Uterus (tissue), 4 donors: ENCODE results near the gene IMPG1. TPM values are rescaled to one million over a fixed set of nuclear protein-coding genes. Genes with fewer than 3 reads are reported as not detected.

ENCODE experiments used
- DNase-seq, 2 donors: peaks; one replicate each; pipeline ENCODE4 v3.0.0-alpha.2; 2019 to 2020
- H3K27ac ChIP-seq, 2 donors: fragments of 200-600 bp; sonication (generic); 1 replicate in 1 of 2; 2 replicates in 1 of 2; pipeline ENCODE4 v1.5.1; 2016 to 2018
- H3K27me3 ChIP-seq, 2 donors: fragments of 200-600 bp; sonication (generic); one replicate each; pipeline ENCODE4 v1.5.1; 2018 to 2019; ENCODE audit warnings: control low read depth in 1 of 2
- H3K36me3 ChIP-seq, 2 donors: fragments of 200-600 bp; sonication (generic); one replicate each; pipeline ENCODE4 v1.5.1; 2019; ENCODE audit warnings: control low read depth in 1 of 2
- H3K4me1 ChIP-seq, 2 donors: fragments of 200-600 bp; sonication (generic); one replicate each; pipeline ENCODE4 v1.5.1; 2018 to 2019; ENCODE audit warnings: control low read depth in 1 of 2
- H3K4me3 ChIP-seq, 2 donors: fragments of 200-600 bp; sonication (generic); 1 replicate in 1 of 2; 2 replicates in 1 of 2; pipeline ENCODE4 v1.5.1; 2018 to 2019; ENCODE audit warnings: mild to moderate bottlenecking in 1 of 2
- H3K9me3 ChIP-seq, 2 donors: fragments of 200-600 bp; sonication (generic); one replicate each; pipeline ENCODE4 v1.5.1; 2019; ENCODE audit warnings: control low read depth in 1 of 2
- POLR2A ChIP-seq, 2 donors: fragments of 450-650 bp; IDR thresholded peaks; one replicate each; pipeline ENCODE4 v1.6.1; 2016; ENCODE audit warnings: antibody characterized with exemption in 2 of 2, mild to moderate bottlenecking in 1 of 2, moderate library complexity in 1 of 2
- intact Hi-C: fragments of 100-400 bp; cut with DNase I; formaldehyde crosslinking; loops from one replicate; pipeline ENCODE4 v1.15.1; 2023; ENCODE audit warnings: low total_unique reads
- total RNA-seq, 4 donors: library from RNA; depleted of rRNA in 3 of 4; stranded (reverse); fragments of >200 nt in 3 of 4; gene quantifications; one replicate each; pipeline versions ENCODE4 v1.1.0 to v1.2.4, GENCODE V29; 2014 to 2023
- TF ChIP-seq, protein P1 (sequence below), 4 experiments: fragments of 200-600 bp in 2 of 4; fragments of 450-650 bp in 2 of 4; sonication (generic) in 2 of 4; IDR thresholded peaks; one replicate each; pipeline ENCODE4 v1.5.1; 2016 to 2019; ENCODE audit warnings: antibody characterized with exemption in 4 of 4, mild to moderate bottlenecking in 2 of 4, moderate library complexity in 1 of 4
- donor health status: DM: yes; HTN: yes; CAD: no.

Gene IMPG1
- total RNA-seq, 4 donors from 2014 or later = 0.14 TPM; not detected in 3

- TF ChIP-seq POLR2A (IDR thresholded peaks at IDR 0.05) = no peak
- TF ChIP-seq, protein P1, sequence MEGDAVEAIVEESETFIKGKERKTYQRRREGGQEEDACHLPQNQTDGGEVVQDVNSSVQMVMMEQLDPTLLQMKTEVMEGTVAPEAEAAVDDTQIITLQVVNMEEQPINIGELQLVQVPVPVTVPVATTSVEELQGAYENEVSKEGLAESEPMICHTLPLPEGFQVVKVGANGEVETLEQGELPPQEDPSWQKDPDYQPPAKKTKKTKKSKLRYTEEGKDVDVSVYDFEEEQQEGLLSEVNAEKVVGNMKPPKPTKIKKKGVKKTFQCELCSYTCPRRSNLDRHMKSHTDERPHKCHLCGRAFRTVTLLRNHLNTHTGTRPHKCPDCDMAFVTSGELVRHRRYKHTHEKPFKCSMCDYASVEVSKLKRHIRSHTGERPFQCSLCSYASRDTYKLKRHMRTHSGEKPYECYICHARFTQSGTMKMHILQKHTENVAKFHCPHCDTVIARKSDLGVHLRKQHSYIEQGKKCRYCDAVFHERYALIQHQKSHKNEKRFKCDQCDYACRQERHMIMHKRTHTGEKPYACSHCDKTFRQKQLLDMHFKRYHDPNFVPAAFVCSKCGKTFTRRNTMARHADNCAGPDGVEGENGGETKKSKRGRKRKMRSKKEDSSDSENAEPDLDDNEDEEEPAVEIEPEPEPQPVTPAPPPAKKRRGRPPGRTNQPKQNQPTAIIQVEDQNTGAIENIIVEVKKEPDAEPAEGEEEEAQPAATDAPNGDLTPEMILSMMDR (IDR thresholded peaks at IDR 0.05) = no peak
- Histone ChIP-seq H3K27ac (no peak overlapping the region), H3K4me3 (no peak overlapping the region), H3K27me3 (no peaks in the 10 kb centered on the region), H3K4me1 (no peaks in the 10 kb centered on the region), H3K36me3 (no peaks in the 10 kb centered on the region), H3K9me3 (no peaks in the 10 kb centered on the region)
- DNase-seq = peak in 1 of 2 donors; percentile 19
- intact Hi-C loops = no loop called here
Measured at GRCh38 chr6:75933387-75933975, 139.0 kb downstream of the IMPG1 start.

DNA sequence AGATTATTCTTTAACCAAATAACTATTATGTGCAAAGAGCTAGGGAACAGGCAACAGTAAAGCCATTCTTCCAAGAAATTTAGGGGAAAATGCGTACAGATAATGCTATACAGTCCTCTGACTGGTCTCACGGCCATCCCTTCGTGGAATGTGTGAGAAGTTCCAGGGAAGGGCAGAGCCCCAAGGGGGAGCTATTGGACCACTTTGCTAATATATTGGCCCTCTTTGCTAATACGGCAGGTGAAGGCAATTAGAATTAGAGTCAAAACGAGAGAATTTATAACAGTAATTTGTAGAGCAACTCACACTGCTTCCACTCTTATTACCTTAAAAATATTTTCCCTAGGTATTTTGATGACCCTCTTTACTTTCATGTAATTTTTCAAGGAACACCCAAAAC lies 140.4 kb downstream of the IMPG1 start:
- H3K27ac ChIP-seq = no peak overlapping the region
- TF ChIP-seq POLR2A (IDR thresholded peaks at IDR 0.05) = no peak
- TF ChIP-seq, protein P1 (IDR thresholded peaks at IDR 0.05) = peak in 3 of 4 experiments; percentile 20 to 25 (median 23)
- no peak overlapping the region for H3K4me3 ChIP-seq
- intact Hi-C loops = no loop called here
- no peaks in the 10 kb centered on the region for H3K36me3 ChIP-seq
- no peak for DNase-seq
- H3K4me1 ChIP-seq = no peaks in the 10 kb centered on the region
- no peaks in the 10 kb centered on the region for H3K27me3 ChIP-seq
- H3K9me3 ChIP-seq = no peaks in the 10 kb centered on the region

DNA sequence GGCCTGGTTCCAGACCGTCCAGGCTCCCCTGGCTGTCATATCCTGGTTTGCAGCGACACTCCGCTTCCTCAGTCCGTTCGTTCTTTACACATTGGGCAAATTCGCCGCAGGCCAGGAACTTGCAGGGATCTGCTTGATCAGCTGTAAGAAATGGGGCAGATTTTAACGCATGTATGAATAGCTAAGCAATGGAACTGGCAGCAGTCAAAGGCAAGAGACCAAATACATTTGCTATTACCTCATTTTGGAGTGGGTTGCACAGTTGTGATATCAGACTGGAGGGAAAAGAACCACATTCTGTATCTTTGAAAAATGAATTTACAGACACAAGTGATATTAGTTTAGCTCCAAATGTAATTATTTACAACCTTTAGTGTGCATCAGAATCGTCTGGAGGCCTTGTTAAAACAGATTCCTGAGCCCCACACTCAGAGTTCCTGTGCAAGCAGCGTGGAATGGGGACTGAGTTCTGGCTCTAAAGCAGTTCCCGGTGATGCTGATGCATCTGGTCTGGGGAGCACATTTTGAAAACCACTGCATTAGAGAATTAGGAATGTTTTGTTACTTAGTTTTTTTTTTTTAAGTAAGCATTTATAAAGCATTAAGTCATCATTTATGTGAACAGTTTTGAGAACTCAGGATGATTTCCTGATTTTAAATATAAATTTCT lies 141.3 kb downstream of the IMPG1 start:
- H3K4me3 ChIP-seq = no peak overlapping the region
- H3K27me3 ChIP-seq = no peaks in the 10 kb centered on the region
- no peaks in the 10 kb centered on the region for H3K9me3 ChIP-seq
- H3K27ac ChIP-seq = no peak overlapping the region
- H3K4me1 ChIP-seq = no peaks in the 10 kb centered on the region
- no peaks in the 10 kb centered on the region for H3K36me3 ChIP-seq
- no peak for TF ChIP-seq POLR2A (IDR thresholded peaks at IDR 0.05)
- TF ChIP-seq, protein P1 (IDR thresholded peaks at IDR 0.05) = no peak
- intact Hi-C loops = no loop called here
- no peak for DNase-seq

GRCh38 chr6:75926293-75927168 lies 145.9 kb downstream of the IMPG1 start:
- no peak overlapping the region for H3K4me3 ChIP-seq
- TF ChIP-seq, protein P1 (IDR thresholded peaks at IDR 0.05) = no peak
- TF ChIP-seq POLR2A (IDR thresholded peaks at IDR 0.05) = no peak
- H3K36me3 ChIP-seq = no peaks in the 10 kb centered on the region
- no peak for DNase-seq
- no peaks in the 10 kb centered on the region for H3K9me3 ChIP-seq
- peaks cover 0 to 4% of the 10 kb centered on the region in 2 donors for H3K27me3 ChIP-seq
- no peak overlapping the region for H3K27ac ChIP-seq
- no peaks in the 10 kb centered on the region for H3K4me1 ChIP-seq
- intact Hi-C loops = no loop called here

DNA sequence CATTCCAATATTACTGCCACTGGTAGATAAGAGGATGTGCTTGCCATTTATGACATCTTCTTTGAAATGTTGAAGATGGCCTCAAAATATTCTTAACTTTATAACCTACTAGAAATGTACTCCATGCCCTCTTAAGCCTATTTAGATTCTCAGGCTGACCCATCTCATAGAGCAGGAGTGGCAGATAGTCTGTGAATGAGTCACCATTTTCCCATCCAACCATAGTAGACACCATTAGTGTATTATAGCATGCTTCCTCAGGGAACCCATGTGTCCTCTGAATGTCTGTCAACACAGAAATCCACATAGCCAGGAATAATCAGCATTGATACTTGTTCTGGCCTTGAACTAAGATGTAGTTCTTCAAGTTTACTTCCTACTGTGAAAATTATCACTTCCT lies 150.2 kb downstream of the IMPG1 start:
- Histone ChIP-seq H3K4me3 (no peak overlapping the region), H3K4me1 (no peaks in the 10 kb centered on the region), H3K9me3 (no peaks in the 10 kb centered on the region), H3K36me3 (no peaks in the 10 kb centered on the region), H3K27me3 (peaks cover 0 to 4% of the 10 kb centered on the region in 2 donors), H3K27ac (no peak overlapping the region)
- intact Hi-C loops = no loop called here
- no peak for DNase-seq
- TF ChIP-seq, protein P1 (IDR thresholded peaks at IDR 0.05) = no peak
- TF ChIP-seq POLR2A (IDR thresholded peaks at IDR 0.05) = no peak
